HEK293 (cell line): ENCODE measurements around the gene HEPACAM2.

ENCODE experiments used
- CTCF ChIA-PET: fragments of 350-600 bp; formaldehyde crosslinking; extraction: SDS; loops from one replicate; lab custom pipeline; 2021; ENCODE audit warnings: antibody characterized with exemption; lab: Yijun Ruan, JAX
- POLR2A ChIA-PET: fragments of 300-600 bp; formaldehyde crosslinking; extraction: SDS; loops from one replicate; lab custom pipeline; 2020; ENCODE audit warnings: antibody characterized with exemption, inconsistent platforms; lab: Yijun Ruan, JAX
- H3K27ac ChIP-seq: fragments of 200-500 bp; sonication (Bioruptor generic); 2 replicates; pipeline ENCODE4 v1.5.1; 2014; ENCODE audit warnings: low read depth, low read length, control low read depth, inconsistent platforms; ENCODE audit errors: extremely low read depth
- H3K36me3 ChIP-seq, 2 experiments: fragments of 200-500 bp in 1 of 2; sonication (Bioruptor generic) in 1 of 2; 1 replicate in 1 of 2; 2 replicates in 1 of 2; pipeline ENCODE4 v1.5.1; 2014 to 2017; ENCODE audit warnings: inconsistent platforms in 2 of 2, low read length in 2 of 2; ENCODE audit not compliant: control insufficient read depth in 2 of 2, insufficient read depth in 1 of 2
- H3K4me1 ChIP-seq: fragments of 200-500 bp; sonication (Bioruptor generic); 2 replicates; pipeline ENCODE4 v1.5.1; 2014; ENCODE audit warnings: mild to moderate bottlenecking, low read length, inconsistent platforms; ENCODE audit not compliant: control insufficient read depth, insufficient read depth
- H3K4me3 ChIP-seq: 2 replicates; pipeline ENCODE4 v1.5.1; 2011; ENCODE audit warnings: low read depth, mild to moderate bottlenecking, control low read depth, low read length, moderate library complexity
- H3K9me3 ChIP-seq: fragments of 200-500 bp; sonication (Bioruptor generic); 2 replicates; pipeline ENCODE4 v1.5.1; 2014; ENCODE audit warnings: low read depth, low read length, inconsistent platforms; ENCODE audit not compliant: control insufficient read depth, insufficient read depth
- BCL11A ChIP-seq: fragments of 450-650 bp; formaldehyde crosslinking; IDR thresholded peaks from 2 replicates; pipeline ENCODE4 v1.5.1; 2016; ENCODE audit warnings: low read depth, missing biosample characterization, missing genetic modification characterization
- CTCF ChIP-seq: fragments of 450-650 bp; formaldehyde crosslinking; IDR thresholded peaks from 2 replicates; pipeline ENCODE4 v1.5.1; 2016; ENCODE audit warnings: missing biosample characterization, missing genetic modification characterization
- ELK4 ChIP-seq: IDR thresholded peaks from 2 replicates; pipeline ENCODE4 v1.6.1; 2011; ENCODE audit warnings: mild to moderate bottlenecking, low read depth, low read length, borderline replicate concordance
- GFI1B ChIP-seq: fragments of 450-650 bp; formaldehyde crosslinking; IDR thresholded peaks from 2 replicates; pipeline ENCODE4 v1.5.1; 2016; ENCODE audit warnings: missing biosample characterization, missing genetic modification characterization
- REST ChIP-seq: fragments of 450-650 bp; formaldehyde crosslinking; IDR thresholded peaks from 2 replicates; pipeline ENCODE4 v1.5.1; 2016; ENCODE audit warnings: missing biosample characterization, missing genetic modification characterization
- ZBTB17 ChIP-seq: fragments of 450-650 bp; formaldehyde crosslinking; IDR thresholded peaks from 2 replicates; pipeline ENCODE4 v1.5.1; 2016; ENCODE audit warnings: missing biosample characterization, missing genetic modification characterization
- ZNF501 ChIP-seq: fragments of 450-650 bp; formaldehyde crosslinking; IDR thresholded peaks from 2 replicates; pipeline ENCODE4 v1.5.1; 2016; ENCODE audit warnings: missing biosample characterization, missing genetic modification characterization
- ZNF560 ChIP-seq: fragments of 450-650 bp; formaldehyde crosslinking; IDR thresholded peaks from 2 replicates; pipeline ENCODE4 v1.5.1; 2017; ENCODE audit warnings: missing biosample characterization, missing genetic modification characterization, borderline replicate concordance
- ZNF654 ChIP-seq: fragments of 450-650 bp; formaldehyde crosslinking; IDR thresholded peaks from 2 replicates; pipeline ENCODE4 v1.5.1; 2016; ENCODE audit warnings: low read depth, missing biosample characterization, missing genetic modification characterization
- ZNF660 ChIP-seq: fragments of 450-650 bp; IDR thresholded peaks from 2 replicates; pipeline ENCODE4 v1.5.1; 2018; ENCODE audit warnings: missing biosample characterization, mild to moderate bottlenecking, missing genetic modification characterization
- ZNF830 ChIP-seq: fragments of 450-650 bp; IDR thresholded peaks from 2 replicates; pipeline ENCODE4 v1.5.0; 2018; ENCODE audit warnings: missing biosample characterization, missing genetic modification characterization, low read depth, mild to moderate bottlenecking, moderate library complexity

The HEPACAM2 gene

GRCh38 chr7:93249491-93250148, 23.4 kb upstream of the HEPACAM2 start:
- Histone ChIP-seq H3K9me3 (no peaks in the 10 kb centered on the region), H3K4me3 (no peak overlapping the region), H3K27ac (no peak overlapping the region), H3K4me1 (no peaks in the 10 kb centered on the region), H3K36me3 (no peaks in the 10 kb centered on the region)
- POLR2A ChIA-PET, result no interaction called here
- no peak for TF ChIP-seq GFI1B (tag by site-specific recombination)
- TF ChIP-seq ZNF560 (tag by site-specific recombination), result no peak
- TF ChIP-seq REST (tag by site-specific recombination), result peak; percentile 93
- CTCF ChIA-PET, result interaction anchor here (0.5 to 0.7 kb wide), 2 partner anchors 10 to 156 kb away, joined by 3 to 4 read pairs; no protein-coding TSS in a partner anchor

- TF ChIP-seq ELK4 (no peak), ZNF654 (tag by site-specific recombination) (peak; percentile 86), ZNF501 (tag by site-specific recombination) (no peak), CTCF (tag by site-specific recombination) (0 out of 2 replicates have a peak, but pooled peaks have one; percentile 18), ZBTB17 (tag by site-specific recombination) (0 out of 2 replicates have a peak, but pooled peaks have one; percentile 18), ZNF660 (tag by site-specific recombination) (0 out of 2 replicates have a peak, but pooled peaks have one; percentile 30)
- no peaks in the 10 kb centered on the region for H3K9me3 ChIP-seq
- no peaks in the 10 kb centered on the region for H3K4me1 ChIP-seq
- CTCF ChIA-PET, result interaction anchor here (0.5 to 4.6 kb wide), 22 partner anchors 11 to 1644 kb away, joined by 3 to 53 read pairs (median 4); partner anchors contain the start of gene HEPACAM2
- POLR2A ChIA-PET, result no interaction called here
- no peak overlapping the region for H3K4me3 ChIP-seq
- no peaks in the 10 kb centered on the region for H3K36me3 ChIP-seq
- no peak overlapping the region for H3K27ac ChIP-seq
Measured at GRCh38 chr7:93245525-93246432, 19.5 kb upstream of the HEPACAM2 start.

- no peak overlapping the region for H3K4me3 ChIP-seq
- POLR2A ChIA-PET, result interaction anchor here (1.3 kb wide), 1 partner anchor 10 kb away, joined by 5 read pairs; the partner anchor contains the start of gene VPS50
- H3K27ac ChIP-seq, result no peak overlapping the region
- no peak for TF ChIP-seq REST (tag by site-specific recombination)
- TF ChIP-seq BCL11A (tag by site-specific recombination), result no peak
- no peak for TF ChIP-seq ZNF830
- CTCF ChIA-PET, result interaction anchor here (0.8 to 3.4 kb wide), 5 partner anchors 9 to 1153 kb away, joined by 3 to 19 read pairs (median 3); no protein-coding TSS in a partner anchor
- no peaks in the 10 kb centered on the region for H3K36me3 ChIP-seq
- no peaks in the 10 kb centered on the region for H3K9me3 ChIP-seq
- no peaks in the 10 kb centered on the region for H3K4me1 ChIP-seq
Measured at GRCh38 chr7:93242106-93242505, 15.8 kb upstream of the HEPACAM2 start.
